GM23248 (cell line): ENCODE data around the gene NDUFV2. TPM values are rescaled to one million over a fixed set of nuclear protein-coding genes. Genes with fewer than 3 reads are reported as not detected.

ENCODE experiments used
- DNase-seq: peaks from one replicate; pipeline ENCODE4 v3.0.0-alpha.2; 2015
- H2AFZ ChIP-seq: fragments of 200-600 bp; sonication (generic); 2 replicates; pipeline ENCODE4 v1.6.1; 2016; ENCODE audit warnings: antibody characterized with exemption
- H3F3A ChIP-seq: fragments of 200-600 bp; sonication (generic); 2 replicates; pipeline ENCODE4 v1.6.1; 2016; ENCODE audit warnings: mild to moderate bottlenecking, antibody characterized with exemption, mixed run types; ENCODE audit not compliant: insufficient read depth
- H3K27ac ChIP-seq: fragments of 200-600 bp; sonication (generic); 2 replicates; pipeline ENCODE4 v1.5.1; 2016; ENCODE audit warnings: mild to moderate bottlenecking
- H3K27me3 ChIP-seq: fragments of 200-600 bp; sonication (generic); replicated peaks from 2 replicates; pipeline ENCODE4 v1.6.1; 2016; ENCODE audit warnings: mild to moderate bottlenecking; ENCODE audit not compliant: insufficient read depth
- H3K36me3 ChIP-seq: fragments of 200-600 bp; sonication (generic); 2 replicates; pipeline ENCODE4 v1.6.1; 2016; ENCODE audit warnings: low read depth, mild to moderate bottlenecking
- H3K4me1 ChIP-seq: fragments of 200-600 bp; sonication (generic); 2 replicates; pipeline ENCODE4 v1.6.1; 2016; ENCODE audit warnings: mild to moderate bottlenecking; ENCODE audit not compliant: insufficient read depth
- H3K4me2 ChIP-seq: fragments of 200-600 bp; sonication (generic); one replicate; pipeline ENCODE4 v1.6.1; 2016; ENCODE audit warnings: mild to moderate bottlenecking; ENCODE audit not compliant: unreplicated experiment
- H3K4me3 ChIP-seq: fragments of 200-600 bp; sonication (generic); 2 replicates; pipeline ENCODE4 v1.5.1; 2016; ENCODE audit warnings: mild to moderate bottlenecking
- H3K79me2 ChIP-seq: fragments of 200-600 bp; sonication (generic); 2 replicates; pipeline ENCODE4 v1.6.1; 2016; ENCODE audit warnings: mild to moderate bottlenecking; ENCODE audit not compliant: insufficient read depth
- H3K9ac ChIP-seq: fragments of 200-600 bp; sonication (generic); 2 replicates; pipeline ENCODE4 v1.6.1; 2016; ENCODE audit warnings: mild to moderate bottlenecking
- H3K9me2 ChIP-seq: fragments of 200-600 bp; sonication (generic); 2 replicates; pipeline ENCODE4 v1.6.1; 2016; ENCODE audit warnings: mixed run types, mild to moderate bottlenecking, moderate library complexity; ENCODE audit not compliant: insufficient read depth
- H3K9me3 ChIP-seq: fragments of 200-600 bp; sonication (generic); one replicate; pipeline ENCODE4 v1.6.1; 2017; ENCODE audit warnings: low read depth
- H4K20me1 ChIP-seq: fragments of 200-600 bp; sonication (generic); 2 replicates; pipeline ENCODE4 v1.6.0; 2016; ENCODE audit not compliant: insufficient read depth
- EZH2 ChIP-seq: fragments of 200-600 bp; sonication (generic); IDR thresholded peaks from 2 replicates; pipeline ENCODE4 v1.6.1; 2018; ENCODE audit warnings: antibody characterized with exemption, mild to moderate bottlenecking; ENCODE audit not compliant: insufficient read depth, poor library complexity, severe bottlenecking
- EZH2phosphoT487 ChIP-seq: fragments of 200-600 bp; sonication (generic); IDR thresholded peaks from 2 replicates; pipeline ENCODE4 v1.6.1; 2018; ENCODE audit warnings: antibody characterized with exemption, moderate library complexity, mild to moderate bottlenecking, low read depth; ENCODE audit not compliant: insufficient read depth
- WGBS, 2 experiments: methylation state at CpG; one replicate each; pipeline ENCODE4 v1.1.6; 2015 to 2017; ENCODE audit warnings: low lambda C conversion rate in 2 of 2, low coverage in 1 of 2; ENCODE audit errors: missing lambda C conversion rate in 2 of 2; 5-methylcytosine and 5-hydroxymethylcytosine counted together
- in situ Hi-C: fragments of 300-500 bp; cut with MboI; formaldehyde crosslinking; loops from 2 replicates; pipeline ENCODE4 v1.15.0; 2020
- polyA plus RNA-seq: library from polyadenylated mRNA; unstranded; fragments of >200 nt; fragmentation: Nextera tagmentation; extraction: Ambion mirVana; gene quantifications from 2 replicates; pipeline ENCODE4 v1.2.1, GENCODE V29; 2016
- total RNA-seq: library from RNA; depleted of rRNA; stranded (reverse); fragments of >200 nt; shearing (Covaris generic); gene quantifications from 2 replicates; pipeline ENCODE4 v1.2.3, GENCODE V29; 2014

NDUFV2 gene
- total and polyA plus RNA-seq, 2 experiments from 2014 or later, result 80.7 to 208 TPM

- DNase-seq, result no peak
- Histone ChIP-seq H3K36me3 (no peaks in the 10 kb centered on the region), H3F3A (no peaks in the 10 kb centered on the region), H3K9me2 (no peaks in the 10 kb centered on the region), H3K4me1 (no peaks in the 10 kb centered on the region), H3K27ac (no peak overlapping the region), H3K27me3 (no peaks in the 10 kb centered on the region), H3K79me2 (no peaks in the 10 kb centered on the region), H3K4me3 (no peak overlapping the region), H2AFZ (no peak overlapping the region), H3K9ac (no peak overlapping the region), H3K9me3 (no peaks in the 10 kb centered on the region), H4K20me1 (no peaks in the 10 kb centered on the region), H3K4me2 (no peak overlapping the region)
- 97 to 99% methylated on average over 5 of the region's 5 CpGs for WGBS, 2 experiments
- TF ChIP-seq EZH2phosphoT487, result no peak
- TF ChIP-seq EZH2, result no peak
- in situ Hi-C loops, result no loop called here
These were observed 35.6 kb upstream of the NDUFV2 start for GRCh38 chr18:9066817-9067306.

GRCh38 chr18:9067823-9068222 lies 34.7 kb upstream of the NDUFV2 start:
- no peaks in the 10 kb centered on the region for H4K20me1 ChIP-seq
- H3K9ac ChIP-seq, result no peak overlapping the region
- H3K9me3 ChIP-seq, result no peaks in the 10 kb centered on the region
- H3K9me2 ChIP-seq, result no peaks in the 10 kb centered on the region
- no peaks in the 10 kb centered on the region for H3K36me3 ChIP-seq
- no peak overlapping the region for H3K27ac ChIP-seq
- no peak overlapping the region for H3K4me2 ChIP-seq
- WGBS, 2 experiments, result 75 to 77% methylated on average over 6 of the region's 6 CpGs
- no peaks in the 10 kb centered on the region for H3K4me1 ChIP-seq
- H2AFZ ChIP-seq, result no peak overlapping the region
- DNase-seq, result no peak
- H3K4me3 ChIP-seq, result no peak overlapping the region
- in situ Hi-C loops, result no loop called here
- H3K79me2 ChIP-seq, result no peaks in the 10 kb centered on the region
- TF ChIP-seq EZH2, result no peak
- TF ChIP-seq EZH2phosphoT487, result no peak
- no peaks in the 10 kb centered on the region for H3K27me3 ChIP-seq
- no peaks in the 10 kb centered on the region for H3F3A ChIP-seq

GRCh38 chr18:9068346-9068745 lies 34.2 kb upstream of the NDUFV2 start:
- in situ Hi-C loops, result no loop called here
- H3K79me2 ChIP-seq, result no peaks in the 10 kb centered on the region
- H3K36me3 ChIP-seq, result no peaks in the 10 kb centered on the region
- no peak overlapping the region for H2AFZ ChIP-seq
- TF ChIP-seq EZH2phosphoT487 (no peak), EZH2 (no peak)
- no peaks in the 10 kb centered on the region for H3K9me3 ChIP-seq
- H3F3A ChIP-seq, result no peaks in the 10 kb centered on the region
- no peaks in the 10 kb centered on the region for H3K9me2 ChIP-seq
- whole genome bisulfite sequencing, 2 experiments, result 90 to 96% methylated on average over 2 of the region's 2 CpGs
- H4K20me1 ChIP-seq, result no peaks in the 10 kb centered on the region
- H3K4me2 ChIP-seq, result no peak overlapping the region
- no peak overlapping the region for H3K9ac ChIP-seq
- no peaks in the 10 kb centered on the region for H3K4me1 ChIP-seq
- no peak overlapping the region for H3K4me3 ChIP-seq
- no peak overlapping the region for H3K27ac ChIP-seq
- no peaks in the 10 kb centered on the region for H3K27me3 ChIP-seq
- no peak for DNase-seq

GRCh38 chr18:9069601-9070000 lies 32.9 kb upstream of the NDUFV2 start:
- Histone ChIP-seq H3F3A (0 out of 2 replicates have a peak, but pooled peaks cover 3% of the 10 kb centered on the region), H3K9ac (no peak overlapping the region), H3K4me2 (no peak overlapping the region), H3K27me3 (no peaks in the 10 kb centered on the region), H4K20me1 (no peaks in the 10 kb centered on the region), H3K9me2 (no peaks in the 10 kb centered on the region), H3K79me2 (no peaks in the 10 kb centered on the region), H3K9me3 (no peaks in the 10 kb centered on the region), H3K4me1 (peaks cover 7% of the 10 kb centered on the region; the same call in 1 of the 2 replicates), H3K27ac (no peak overlapping the region), H3K36me3 (no peaks in the 10 kb centered on the region), H2AFZ (no peak overlapping the region), H3K4me3 (no peak overlapping the region)
- no peak for TF ChIP-seq EZH2phosphoT487
- no peak for TF ChIP-seq EZH2
- in situ Hi-C loops, result no loop called here
- no peak for DNase-seq
- WGBS, 2 experiments, result 73 to 75% methylated on average over 8 to 9 of the region's 9 CpGs

GRCh38 chr18:9070212-9070611 lies 32.3 kb upstream of the NDUFV2 start:
- Histone ChIP-seq H3K27me3 (no peaks in the 10 kb centered on the region), H3K27ac (no peak overlapping the region), H3K4me1 (peaks cover 13% of the 10 kb centered on the region; the same call in 1 of the 2 replicates), H3K4me3 (no peak overlapping the region), H3K36me3 (no peaks in the 10 kb centered on the region), H3K9me3 (no peaks in the 10 kb centered on the region), H2AFZ (no peak overlapping the region), H3F3A (0 out of 2 replicates have a peak, but pooled peaks cover 3% of the 10 kb centered on the region), H3K79me2 (no peaks in the 10 kb centered on the region), H3K9ac (no peak overlapping the region), H3K9me2 (no peaks in the 10 kb centered on the region), H4K20me1 (no peaks in the 10 kb centered on the region), H3K4me2 (no peak overlapping the region)
- TF ChIP-seq EZH2 (no peak), EZH2phosphoT487 (no peak)
- 94 to 95% methylated on average over 5 of the region's 5 CpGs for WGBS, 2 experiments
- DNase-seq, result no peak
- in situ Hi-C loops, result no loop called here
